ENCODE data around the gene ATP5IF1. TPM values are rescaled to one million over a fixed set of nuclear protein-coding genes. Genes with fewer than 3 reads are reported as not detected.

The ATP5IF1 gene
- total and polyA plus RNA-seq, 2 of the 8 experiments (the other 6 are each of a cell fraction or from before 2014, with no cell fraction given), result 198 to 242 TPM

GRCh38 chr1:28213315-28213714 is 22.6 kb upstream of the ATP5IF1 start:
- Histone ChIP-seq H3K9ac (replicated peaks in 1 of 4; ENCODE audit: extremely low read depth in 1 of 4, low read depth in 3 of 4, low read length in 3 of 4) (no peak overlapping the region), H2AFZ (ENCODE audit: low read length) (no peak overlapping the region), H3K4me3 (ENCODE audit: extremely low read depth in 1 of 4, insufficient read depth in 2 of 4, low read depth in 3 of 4, low read length in 4 of 4) (no peak overlapping the region), H3K14ac (ENCODE audit: insufficient read length) (no peak overlapping the region), H2BK15ac (ENCODE audit: low read length) (no peak overlapping the region), H3K79me1 (ENCODE audit: low read depth, low read length) (no peaks in the 10 kb centered on the region; the same call in 1 of the 2 replicates), H3K23ac (ENCODE audit: insufficient read length) (no peak overlapping the region), H3K79me2 (ENCODE audit: control insufficient read depth in 1 of 2, insufficient read depth in 2 of 2, low read length in 2 of 2) (0 out of 4 replicates have a peak, but pooled peaks cover 0 to 7% of the 10 kb centered on the region in 2 experiments), H4K20me1 (replicated peaks in 1 of 2; ENCODE audit: control insufficient read depth in 1 of 2, insufficient read depth in 2 of 2, low read length in 2 of 2) (peaks cover 0 to 3% of the 10 kb centered on the region in 2 experiments), H3K9me3 (ENCODE audit: insufficient read depth in 2 of 2, low read depth in 1 of 2, low read length in 1 of 2) (no peaks in the 10 kb centered on the region), H2AK5ac (ENCODE audit: low read depth, low read length) (no peak overlapping the region), H3K4me2 (ENCODE audit: insufficient read depth in 1 of 2, low read depth in 2 of 2, low read length in 2 of 2) (no peak overlapping the region), H2BK20ac (ENCODE audit: low read length) (no peak overlapping the region), H2BK120ac (replicated peaks; ENCODE audit: low read depth, low read length) (no peak overlapping the region), H3K56ac (replicated peaks; ENCODE audit: insufficient read length, low read depth, low read length) (no peak overlapping the region), H4K5ac (ENCODE audit: insufficient read length, low read depth, low read length) (no peak overlapping the region), H3K23me2 (ENCODE audit: low read depth, low read length) (no peaks in the 10 kb centered on the region), H3K27ac (ENCODE audit: low read depth, low read length) (no peak overlapping the region), H2BK12ac (ENCODE audit: low read depth, low read length) (no peak overlapping the region), H3K4ac (replicated peaks; ENCODE audit: insufficient read length, low read depth, low read length) (no peak overlapping the region), H3K18ac (ENCODE audit: extremely low read depth, low read length) (no peak overlapping the region), H4K8ac (ENCODE audit: extremely low read depth, insufficient read depth, low read length) (no peak overlapping the region), H3K4me1 (replicated peaks in 1 of 4; ENCODE audit: control insufficient read depth in 3 of 4, insufficient read depth in 4 of 4, low read length in 3 of 4) (no peaks in the 10 kb centered on the region), H2BK5ac (ENCODE audit: low read depth, low read length) (no peak overlapping the region), H3K27me3 (replicated peaks in 1 of 4; ENCODE audit: control insufficient read depth in 3 of 4, extremely low read depth in 1 of 4, insufficient read depth in 3 of 4, low read length in 3 of 4) (no peaks in the 10 kb centered on the region), H3K36me3 (ENCODE audit: control insufficient read depth in 2 of 4, insufficient read depth in 4 of 4, low read length in 3 of 4) (peaks cover 6 to 40% (median 18%) of the 10 kb centered on the region in 4 experiments; a peak in 7 of 8 replicates), H4K91ac (replicated peaks; ENCODE audit: insufficient read length, low read length) (no peak overlapping the region)
- ChIA-PET CTCF (ENCODE audit: partially characterized antibody) (interaction anchor here (0.6 to 1.9 kb wide), 5 partner anchors 17 to 355 kb away, joined by 3 to 6 read pairs (median 4); no protein-coding TSS in a partner anchor), POLR2A (ENCODE audit: partially characterized antibody) (interaction anchor here (0.7 to 1.2 kb wide), 3 partner anchors 15 to 143 kb away, joined by 3 read pairs; no protein-coding TSS in a partner anchor)
- no peak for FAIRE-seq
- DNase-seq (ENCODE audit: low read depth in 1 of 2, low spot score in 2 of 2), result no peak
- WGBS, 2 experiments (ENCODE audit: extremely low coverage in 1 of 2, insufficient coverage in 1 of 2, insufficient read length in 1 of 2, insufficient replicate concordance in 2 of 2, low coverage in 1 of 2, low lambda C conversion rate in 2 of 2, missing lambda C conversion rate in 1 of 2), result 46% methylated on average over 2 of the region's 2 CpGs; no CpG with 5 or more reads in 1 of the 2 experiments
- no peak for TF ChIP-seq CBX5 (IDR thresholded peaks at IDR 0.05; ENCODE audit: low read depth, low read length)
- TF ChIP-seq YY1 (IDR thresholded peaks at IDR 0.05; ENCODE audit: low read depth, low read length), result no peak
- TF ChIP-seq SP1 (IDR thresholded peaks at IDR 0.05; ENCODE audit: low read depth, low read length), result no peak
- TF ChIP-seq CHD2 (IDR thresholded peaks at IDR 0.05; ENCODE audit: low read length), result no peak
- TF ChIP-seq KDM5A (IDR thresholded peaks at IDR 0.05; ENCODE audit: low read length), result no peak
- TF ChIP-seq CEBPB (IDR thresholded peaks at IDR 0.05; ENCODE audit: low read depth, low read length), result no peak
- TF ChIP-seq RAD21 (IDR thresholded peaks at IDR 0.05 in 1 of 2, conservative IDR thresholded peaks at IDR 0.05 in 1 of 2; ENCODE audit: low read depth in 2 of 2, low read length in 2 of 2), result no peak
- no peak for TF ChIP-seq HDAC6 (IDR thresholded peaks at IDR 0.05; ENCODE audit: low read depth, low read length)
- no peak for TF ChIP-seq SAP30 (IDR thresholded peaks at IDR 0.05; ENCODE audit: insufficient read depth, insufficient replicate concordance, low read length)

Measured in H1 (cell line).